H4 (cell line): ENCODE measurements around the gene COMMD10. TPM values are rescaled to one million over a fixed set of nuclear protein-coding genes. Genes with fewer than 3 reads are reported as not detected.
A peak's percentile ranks its signal among the peaks of the same experiment; 100 is the strongest.
"Not testable (repeated sequence)": the region's sequence is repeated elsewhere in the genome, so short reads cannot be mapped to it uniquely, and the experiment has no call there.

Experiments
- DNase-seq: peaks from one replicate; pipeline ENCODE4 v3.0.0-alpha.2; 2015; ENCODE audit warnings: low spot score
- total RNA-seq: library from RNA; depleted of rRNA; stranded (reverse); fragments of >200 nt; shearing (Covaris generic); gene quantifications from 2 replicates; pipeline ENCODE4 v1.2.3, GENCODE V29; 2014

Gene COMMD10
- total RNA-seq, 1 experiment from 2014 or later: 137 TPM

GRCh38 chr5:116097301-116097700 is 12.5 kb downstream of the COMMD10 start:
- no peak for DNase-seq

GRCh38 chr5:116098998-116099397 is 14.2 kb downstream of the COMMD10 start:
- DNase-seq: no peak

- not testable (repeated sequence) for DNase-seq
Observed at GRCh38 chr5:116104941-116105340, 20.1 kb downstream of the COMMD10 start.

GRCh38 chr5:116115163-116115562 is 30.3 kb downstream of the COMMD10 start:
- no peak for DNase-seq

- DNase-seq: no peak
Observed at GRCh38 chr5:116130471-116130870, 45.6 kb downstream of the COMMD10 start.

- no peak for DNase-seq
Observed at GRCh38 chr5:116130976-116131375, 46.2 kb downstream of the COMMD10 start.

GRCh38 chr5:116133281-116133680 is 48.5 kb downstream of the COMMD10 start:
- DNase-seq: no peak

- DNase-seq: no peak
Observed at GRCh38 chr5:116135344-116135743, 50.5 kb downstream of the COMMD10 start.

GRCh38 chr5:116137544-116138378 is 52.9 kb downstream of the COMMD10 start:
- peak; percentile 48 for DNase-seq

- no peak for DNase-seq
Observed at GRCh38 chr5:116142495-116142894, 57.7 kb downstream of the COMMD10 start.

- DNase-seq: no peak
Observed at GRCh38 chr5:116144103-116144502, 59.3 kb downstream of the COMMD10 start.

GRCh38 chr5:116144991-116145390 is 60.2 kb downstream of the COMMD10 start:
- no peak for DNase-seq

- DNase-seq: no peak
Observed at GRCh38 chr5:116145416-116145815, 60.6 kb downstream of the COMMD10 start.

- no peak for DNase-seq
Observed at GRCh38 chr5:116152169-116152568, 67.3 kb downstream of the COMMD10 start.

- no peak for DNase-seq
Observed at GRCh38 chr5:116153687-116154174, 68.9 kb downstream of the COMMD10 start.

- DNase-seq: no peak
Observed at GRCh38 chr5:116154252-116154651, 69.4 kb downstream of the COMMD10 start.

GRCh38 chr5:116154931-116155330 is 70.1 kb downstream of the COMMD10 start:
- DNase-seq: no peak

GRCh38 chr5:116157902-116158301 is 73.1 kb downstream of the COMMD10 start:
- DNase-seq: no peak

GRCh38 chr5:116159006-116159405 is 74.2 kb downstream of the COMMD10 start:
- no peak for DNase-seq

- no peak for DNase-seq
Observed at GRCh38 chr5:116174111-116174510, 89.3 kb downstream of the COMMD10 start.

GRCh38 chr5:116176121-116176520 is 91.3 kb downstream of the COMMD10 start:
- no peak for DNase-seq

- DNase-seq: no peak
Observed at GRCh38 chr5:116178925-116179324, 94.1 kb downstream of the COMMD10 start.

- no peak for DNase-seq
Observed at GRCh38 chr5:116209166-116209565, 124.3 kb downstream of the COMMD10 start.

GRCh38 chr5:116212225-116212624 is 127.4 kb downstream of the COMMD10 start:
- no peak for DNase-seq
